H1 (cell line): ENCODE measurements around the gene COX17. TPM values are rescaled to one million over a fixed set of nuclear protein-coding genes. Genes with fewer than 3 reads are reported as not detected.

Source experiments
- CTCF ChIA-PET: fragments of 300-600 bp; sonication (Branson Sonifier 250); formaldehyde crosslinking; loops from one replicate; lab custom pipeline; 2021; ENCODE audit not compliant: partially characterized antibody; lab: Charles Lee
- POLR2A ChIA-PET: fragments of 300-600 bp; sonication (Branson Sonifier 250); formaldehyde crosslinking; loops from one replicate; lab custom pipeline; 2021; ENCODE audit warnings: inconsistent platforms; ENCODE audit not compliant: partially characterized antibody; lab: Charles Lee
- DNase-seq, 2 experiments: peaks; one replicate each; pipeline versions ENCODE4 v3.0.0 to v3.0.0-alpha.2; 2010 to 2022; ENCODE audit warnings: low spot score in 2 of 2, low read depth in 1 of 2, mixed read lengths in 1 of 2
- FAIRE-seq: peaks from 2 replicates; lab custom pipeline; 2011; peaks lifted over from hg19 to GRCh38; lab: Jason Lieb, UNC
- H2AFZ ChIP-seq: 2 replicates; pipeline ENCODE4 v1.8.1; 2012; ENCODE audit warnings: low read length, inconsistent platforms
- H2AK5ac ChIP-seq: 2 replicates; pipeline ENCODE4 v1.6.1; 2013; ENCODE audit warnings: low read depth, low read length
- H2BK120ac ChIP-seq: replicated peaks from 2 replicates; pipeline ENCODE3; 2013; ENCODE audit warnings: low read depth, low read length, inconsistent platforms
- H2BK12ac ChIP-seq: 2 replicates; pipeline ENCODE4 v1.6.1; 2013; ENCODE audit warnings: low read depth, low read length
- H2BK15ac ChIP-seq: 2 replicates; pipeline ENCODE4 v1.6.1; 2013; ENCODE audit warnings: low read length
- H2BK20ac ChIP-seq: 2 replicates; pipeline ENCODE4 v1.6.1; 2013; ENCODE audit warnings: low read length
- H2BK5ac ChIP-seq: 2 replicates; pipeline ENCODE4 v1.6.1; 2013; ENCODE audit warnings: low read depth, low read length
- H3K14ac ChIP-seq: 2 replicates; pipeline ENCODE4 v1.6.1; 2013; ENCODE audit warnings: inconsistent platforms; ENCODE audit not compliant: insufficient read length
- H3K18ac ChIP-seq: 2 replicates; pipeline ENCODE4 v1.6.1; 2013; ENCODE audit warnings: low read length; ENCODE audit errors: extremely low read depth
- H3K23ac ChIP-seq: 2 replicates; pipeline ENCODE4 v1.6.1; 2013; ENCODE audit warnings: inconsistent platforms; ENCODE audit not compliant: insufficient read length
- H3K23me2 ChIP-seq: 2 replicates; pipeline ENCODE4 v1.6.1; 2013; ENCODE audit warnings: low read depth, low read length
- H3K27ac ChIP-seq: 2 replicates; pipeline ENCODE4 v1.6.1; 2011; ENCODE audit warnings: low read depth, low read length, inconsistent platforms
- H3K27me3 ChIP-seq, 4 experiments: replicated peaks in 1 of 4; 1 replicate in 1 of 4; 2 replicates in 3 of 4; pipeline versions ENCODE4 v1.6.1 to v1.8.1; 2011 to 2013; ENCODE audit warnings: low read length in 3 of 4, mild to moderate bottlenecking in 3 of 4, inconsistent platforms in 2 of 4, mixed read lengths in 2 of 4, moderate library complexity in 1 of 4; ENCODE audit not compliant: control insufficient read depth in 3 of 4, insufficient read depth in 3 of 4; ENCODE audit errors: extremely low read depth in 1 of 4
- H3K36me3 ChIP-seq, 4 experiments: 2 replicates each; pipeline versions ENCODE4 v1.6.1 to v1.8.1; 2011 to 2013; ENCODE audit warnings: mild to moderate bottlenecking in 4 of 4, low read length in 3 of 4, moderate library complexity in 2 of 4, control low read depth in 1 of 4, inconsistent platforms in 1 of 4; ENCODE audit not compliant: insufficient read depth in 4 of 4, control insufficient read depth in 2 of 4
- H3K4ac ChIP-seq: replicated peaks from 2 replicates; pipeline ENCODE3; 2013; ENCODE audit warnings: low read length, low read depth, mixed read lengths, inconsistent platforms; ENCODE audit not compliant: insufficient read length
- H3K4me1 ChIP-seq, 4 experiments: replicated peaks in 1 of 4; 1 replicate in 1 of 4; 2 replicates in 3 of 4; pipeline versions ENCODE4 v1.6.1 to v1.8.1; 2011 to 2013; ENCODE audit warnings: low read length in 3 of 4, inconsistent platforms in 2 of 4, mixed read lengths in 1 of 4; ENCODE audit not compliant: insufficient read depth in 4 of 4, control insufficient read depth in 3 of 4
- H3K4me2 ChIP-seq, 2 experiments: 2 replicates each; pipeline versions ENCODE4 v1.6.1 to v1.8.1; 2011 to 2013; ENCODE audit warnings: low read depth in 2 of 2, low read length in 2 of 2, control low read depth in 1 of 2, inconsistent platforms in 1 of 2, mild to moderate bottlenecking in 1 of 2; ENCODE audit not compliant: insufficient read depth in 1 of 2
- H3K4me3 ChIP-seq, 4 experiments: fragments of 200-600, 300-600 bp in 1 of 4; sonication (generic), shearing (Covaris generic), sonication (Bioruptor Twin) in 1 of 4; 2 replicates each; pipeline versions ENCODE4 v1.5.1 to v1.8.1; 2011 to 2016; ENCODE audit warnings: low read length in 4 of 4, low read depth in 3 of 4, control low read depth in 2 of 4, inconsistent platforms in 2 of 4, mild to moderate bottlenecking in 2 of 4, mixed read lengths in 1 of 4, moderate library complexity in 1 of 4; ENCODE audit not compliant: insufficient read depth in 2 of 4; ENCODE audit errors: extremely low read depth in 1 of 4
- H3K56ac ChIP-seq: replicated peaks from 2 replicates; pipeline ENCODE3; 2013; ENCODE audit warnings: low read depth, mild to moderate bottlenecking, mixed read lengths, low read length, inconsistent platforms; ENCODE audit not compliant: insufficient read length
- H3K79me1 ChIP-seq: 2 replicates; pipeline ENCODE4 v1.6.1; 2013; ENCODE audit warnings: low read depth, low read length, control low read depth
- H3K79me2 ChIP-seq, 2 experiments: 2 replicates each; pipeline versions ENCODE4 v1.6.1 to v1.8.1; 2012 to 2013; ENCODE audit warnings: low read length in 2 of 2, mild to moderate bottlenecking in 2 of 2, inconsistent platforms in 1 of 2; ENCODE audit not compliant: insufficient read depth in 2 of 2, control insufficient read depth in 1 of 2
- H3K9ac ChIP-seq, 4 experiments: replicated peaks in 1 of 4; 1 replicate in 1 of 4; 2 replicates in 3 of 4; pipeline versions ENCODE4 v1.6.1 to v1.8.1; 2011 to 2013; ENCODE audit warnings: low read depth in 3 of 4, low read length in 3 of 4, control low read depth in 2 of 4, mild to moderate bottlenecking in 2 of 4, moderate library complexity in 2 of 4, inconsistent platforms in 1 of 4; ENCODE audit errors: extremely low read depth in 1 of 4
- H3K9me3 ChIP-seq, 2 experiments: 2 replicates each; pipeline versions ENCODE4 v1.6.1 to v1.8.1; 2012 to 2013; ENCODE audit warnings: mild to moderate bottlenecking in 2 of 2, moderate library complexity in 2 of 2, control low read depth in 1 of 2, inconsistent platforms in 1 of 2, low read depth in 1 of 2, low read length in 1 of 2, mixed read lengths in 1 of 2; ENCODE audit not compliant: insufficient read depth in 2 of 2
- H4K20me1 ChIP-seq, 2 experiments: replicated peaks in 1 of 2; 2 replicates each; pipeline versions ENCODE3 to v1.8.1; 2011 to 2013; ENCODE audit warnings: inconsistent platforms in 2 of 2, low read length in 2 of 2, mild to moderate bottlenecking in 1 of 2; ENCODE audit not compliant: insufficient read depth in 2 of 2, control insufficient read depth in 1 of 2
- H4K5ac ChIP-seq: 2 replicates; pipeline ENCODE4 v1.6.1; 2013; ENCODE audit warnings: low read length, low read depth, mixed read lengths, inconsistent platforms; ENCODE audit not compliant: insufficient read length
- H4K8ac ChIP-seq: 2 replicates; pipeline ENCODE4 v1.8.0; 2013; ENCODE audit warnings: mild to moderate bottlenecking, moderate library complexity, low read length, inconsistent platforms; ENCODE audit not compliant: insufficient read depth; ENCODE audit errors: extremely low read depth
- H4K91ac ChIP-seq: replicated peaks from 2 replicates; pipeline ENCODE3; 2013; ENCODE audit warnings: low read length, mixed read lengths, inconsistent platforms; ENCODE audit not compliant: insufficient read length
- CHD1 ChIP-seq: IDR thresholded peaks from 2 replicates; pipeline ENCODE4 v1.6.1; 2012; ENCODE audit warnings: low read depth, low read length, improper control_type of control experiment
- POU5F1 ChIP-seq: IDR thresholded peaks from 2 replicates; pipeline ENCODE4 v1.6.1; 2011; ENCODE audit warnings: low read depth, mild to moderate bottlenecking, low read length, moderate library complexity
- WGBS, 2 experiments: shearing (Covaris generic) in 1 of 2; methylation state at CpG; one replicate each; pipeline versions ENCODE4 v1.1.6 to v1.1.7; 2013 to 2015; ENCODE audit warnings: low lambda C conversion rate in 2 of 2, mixed read lengths in 2 of 2, inconsistent platforms in 1 of 2, low coverage in 1 of 2, missing lambda C conversion rate in 1 of 2; ENCODE audit not compliant: insufficient replicate concordance in 2 of 2, insufficient coverage in 1 of 2, insufficient read length in 1 of 2; ENCODE audit errors: extremely low coverage in 1 of 2, missing lambda C conversion rate in 1 of 2; 5-methylcytosine and 5-hydroxymethylcytosine counted together
- polyA plus RNA-seq, 7 experiments: library from polyadenylated mRNA; depleted of rRNA in 3 of 7; stranded (reverse) in 5 of 7; unstranded in 2 of 7; fragments of >200 nt in 5 of 7; fragments of 200-250 nt in 2 of 7; gene quantifications; 1 replicate in 5 of 7; 2 replicates in 1 of 7; 4 replicates in 1 of 7; pipeline versions ENCODE4 v1.2.1 to v1.2.3, GENCODE V29; 2011 to 2013; ENCODE audit warnings: missing spikeins in 2 of 7, mixed read lengths in 2 of 7
- total RNA-seq: library from RNA; stranded (reverse); fragmentation: NEBNext Ultra II Directional; extraction: Animal tissue kit (Norgen Biotek cat#: 25700); gene quantifications from 2 replicates; pipeline ENCODE4 v1.2.1, GENCODE V29; 2021

COX17 gene
- total and polyA plus RNA-seq, 2 of the 8 experiments (the other 6 are each of a cell fraction or from before 2014, with no cell fraction given) = 34.2 to 43.0 TPM

DNA sequence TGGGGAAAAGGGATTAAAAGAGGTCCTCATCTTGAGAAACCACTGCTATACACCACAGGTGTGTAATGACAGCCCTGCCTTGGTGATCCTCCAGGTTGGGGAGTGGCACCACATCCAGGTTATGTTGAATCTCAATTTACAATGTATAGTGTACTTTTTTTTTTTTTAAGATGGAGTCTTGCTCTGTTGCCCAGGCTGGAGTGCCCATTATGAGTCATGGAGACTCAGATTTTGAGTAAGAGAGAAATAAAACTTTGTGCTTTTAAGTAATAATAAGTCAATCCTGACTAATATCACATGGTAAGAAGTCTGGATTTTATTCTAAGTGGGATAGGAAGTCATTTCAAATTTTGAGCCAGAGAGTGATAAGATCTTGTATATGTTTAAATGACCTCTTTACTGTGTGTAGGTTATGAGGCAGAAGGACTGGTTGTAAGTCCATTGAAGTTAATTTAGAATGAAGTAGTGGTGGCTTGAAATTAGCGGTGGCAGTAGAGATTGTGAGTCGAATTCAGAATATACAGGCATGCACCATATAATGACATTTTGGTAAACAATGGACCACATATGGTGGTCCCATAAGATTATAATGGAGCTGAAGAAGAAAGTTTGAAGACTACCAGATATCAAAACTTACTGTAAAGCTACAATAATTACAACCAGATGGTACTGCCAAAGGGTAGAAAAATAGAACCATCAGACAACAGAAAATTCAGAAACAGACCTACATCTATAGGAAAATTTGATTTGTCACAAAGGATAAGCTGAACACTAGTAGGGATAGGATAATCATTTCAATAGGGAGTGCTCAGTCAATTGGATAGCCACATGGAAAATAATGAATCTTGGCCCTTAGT, 37.5 kb downstream of the COX17 start:
- no peak overlapping the region for H3K9ac ChIP-seq
- H4K91ac ChIP-seq = no peak overlapping the region
- H4K8ac ChIP-seq = no peak overlapping the region
- ChIA-PET CTCF (no interaction called here), POLR2A (no interaction called here)
- H3K23me2 ChIP-seq = no peaks in the 10 kb centered on the region
- H3K4ac ChIP-seq = no peak overlapping the region
- H2BK120ac ChIP-seq = no peak overlapping the region
- H3K14ac ChIP-seq = no peak overlapping the region
- H3K9me3 ChIP-seq = no peaks in the 10 kb centered on the region
- H3K4me1 ChIP-seq = no peaks in the 10 kb centered on the region
- H4K5ac ChIP-seq = no peak overlapping the region
- H2BK5ac ChIP-seq = no peak overlapping the region
- DNase-seq (no peak), FAIRE-seq (no peak)
- H2BK15ac ChIP-seq = no peak overlapping the region
- H3K79me1 ChIP-seq = no peaks in the 10 kb centered on the region
- H3K27ac ChIP-seq = no peak overlapping the region
- no peak overlapping the region for H3K56ac ChIP-seq
- H2AFZ ChIP-seq = no peak overlapping the region
- H3K18ac ChIP-seq = no peak overlapping the region
- no peak overlapping the region for H2BK20ac ChIP-seq
- H2BK12ac ChIP-seq = no peak overlapping the region
- H2AK5ac ChIP-seq = no peak overlapping the region
- 84% methylated on average over 2 of the region's 2 CpGs; no CpG with 5 or more reads in 1 of the 2 experiments for WGBS, 2 experiments
- H3K27me3 ChIP-seq = no peaks in the 10 kb centered on the region
- H3K36me3 ChIP-seq = no peaks in the 10 kb centered on the region
- no peaks in the 10 kb centered on the region for H3K79me2 ChIP-seq
- no peak overlapping the region for H3K4me2 ChIP-seq
- H3K4me3 ChIP-seq = no peak overlapping the region
- no peak overlapping the region for H3K23ac ChIP-seq
- H4K20me1 ChIP-seq = no peaks in the 10 kb centered on the region
- TF ChIP-seq CHD1 (no peak), POU5F1 (no peak)
